ENCODE results near the gene PITPNB.

GRCh38 chr22:27816552-27816951, 102.5 kb downstream of the PITPNB start:
- TF ChIP-seq ZKSCAN1 (IDR thresholded peaks at IDR 0.05; ENCODE audit: low read length) (no peak), POLR2AphosphoS5 (IDR thresholded peaks at IDR 0.05; ENCODE audit: low read depth, low read length) (no peak), ELF3 (CRISPR knock-in tag; IDR thresholded peaks at IDR 0.05) (no peak), TFE3 (CRISPR knock-in tag; IDR thresholded peaks at IDR 0.05) (no peak)
